ENCODE measurements around the gene ARHGAP5. TPM values are rescaled to one million over a fixed set of nuclear protein-coding genes. Genes with fewer than 3 reads are reported as not detected.

The ARHGAP5 gene
- total RNA-seq, 1 experiment from 2014 or later = 66.9 TPM

GRCh38 chr14:32079264-32079663 is 2.2 kb downstream of the ARHGAP5 start:
- Mint-ChIP-seq H3K4me3 (peak overlapping the region; percentile 99), H3K4me1 (peaks cover 58% of the 10 kb centered on the region), H3K9me3 (no peaks in the 10 kb centered on the region), H3K27me3 (ENCODE audit: low read depth) (no peaks in the 10 kb centered on the region), H3K36me3 (no peaks in the 10 kb centered on the region), H3K27ac (no peak overlapping the region)
- POLR2A ChIA-PET = no interaction called here
- DNase-seq (ENCODE audit: low spot score) = no peak
- TF ChIP-seq HMGXB4 (CRISPR knock-in tag; IDR thresholded peaks at IDR 0.05) (no peak), TEAD4 (CRISPR knock-in tag; IDR thresholded peaks at IDR 0.05) (no peak), ZSCAN18 (CRISPR knock-in tag; IDR thresholded peaks at IDR 0.05) (no peak), OVOL2 (CRISPR knock-in tag; IDR thresholded peaks at IDR 0.05; ENCODE audit: borderline replicate concordance) (no peak), ZNF396 (CRISPR knock-in tag; IDR thresholded peaks at IDR 0.05; ENCODE audit: borderline replicate concordance) (no peak), PRDM15 (CRISPR knock-in tag; IDR thresholded peaks at IDR 0.05) (no peak), ETV6 (CRISPR knock-in tag; IDR thresholded peaks at IDR 0.05) (no peak), CREM (CRISPR knock-in tag; IDR thresholded peaks at IDR 0.05) (no peak), MYBL2 (CRISPR knock-in tag; IDR thresholded peaks at IDR 0.05) (no peak), MAX (CRISPR knock-in tag; IDR thresholded peaks at IDR 0.05) (no peak)
- no peak for ATAC-seq
- CTCF ChIA-PET = no interaction called here

GRCh38 chr14:32080001-32080510 is 3.0 kb downstream of the ARHGAP5 start:
- no peak for DNase-seq (ENCODE audit: low spot score)
- H3K9me3 Mint-ChIP-seq = no peaks in the 10 kb centered on the region
- TF ChIP-seq PREB (CRISPR knock-in tag; IDR thresholded peaks at IDR 0.05; ENCODE audit: borderline replicate concordance) (no peak), CDX4 (CRISPR knock-in tag; IDR thresholded peaks at IDR 0.05; ENCODE audit: borderline replicate concordance) (no peak), HMGA2 (CRISPR knock-in tag; IDR thresholded peaks at IDR 0.05) (peak; percentile 92), ZNF423 (CRISPR knock-in tag; IDR thresholded peaks at IDR 0.05) (no peak)
- H3K36me3 Mint-ChIP-seq = no peaks in the 10 kb centered on the region
- no peak overlapping the region for H3K4me3 Mint-ChIP-seq
- POLR2A ChIA-PET = no interaction called here
- peaks cover 57% of the 10 kb centered on the region for H3K4me1 Mint-ChIP-seq
- no peak overlapping the region for H3K27ac Mint-ChIP-seq
- CTCF ChIA-PET = no interaction called here
- H3K27me3 Mint-ChIP-seq (ENCODE audit: low read depth) = no peaks in the 10 kb centered on the region
- no peak for ATAC-seq
